Cardiac muscle cell (in vitro differentiated cells and primary cell): ENCODE results near the gene IDUA. TPM values are rescaled to one million over a fixed set of nuclear protein-coding genes. Genes with fewer than 3 reads are reported as not detected.
A peak's percentile ranks its signal among the peaks of the same experiment; 100 is the strongest.

ENCODE experiments used
- DNase-seq, 2 donors: peaks; one replicate each; pipeline versions ENCODE4 v3.0.0 to v3.0.0-alpha.2; 2010 to 2017; ENCODE audit warnings: low read depth in 1 of 2, low spot score in 1 of 2
- H3K27ac ChIP-seq: fragments of 200-600 bp; sonication (generic); 2 replicates; pipeline ENCODE4 v1.5.1; 2016
- H3K27me3 ChIP-seq: fragments of 200-600 bp; sonication (generic); 2 replicates; pipeline ENCODE4 v1.6.0; 2016; ENCODE audit warnings: control low read depth
- H3K36me3 ChIP-seq: fragments of 200-600 bp; sonication (generic); 2 replicates; pipeline ENCODE4 v1.5.1; 2016; ENCODE audit warnings: control low read depth
- H3K4me1 ChIP-seq: fragments of 200-600 bp; sonication (generic); 2 replicates; pipeline ENCODE4 v1.8.1; 2017; ENCODE audit warnings: low read depth, mild to moderate bottlenecking, mixed run types
- H3K4me3 ChIP-seq: fragments of 200-600 bp; sonication (generic); 2 replicates; pipeline ENCODE4 v1.5.1; 2016; ENCODE audit warnings: mild to moderate bottlenecking
- H3K9me3 ChIP-seq: fragments of 200-600 bp; sonication (generic); 2 replicates; pipeline ENCODE4 v1.5.1; 2017; ENCODE audit warnings: low read depth, mild to moderate bottlenecking, control low read depth
- polyA plus RNA-seq: library from polyadenylated mRNA; unstranded; fragments of >200 nt; fragmentation: Nextera tagmentation; extraction: Ambion mirVana; gene quantifications from 2 replicates; pipeline ENCODE4 v1.2.1, GENCODE V29; 2016
- total RNA-seq: library from RNA; depleted of rRNA; stranded (reverse); fragments of >200 nt; gene quantifications from 2 replicates; pipeline ENCODE4 v1.2.3, GENCODE V29; 2016
- TF ChIP-seq, protein P1 (sequence below): IDR thresholded peaks from 2 replicates; pipeline ENCODE4 v1.5.1; 2012; ENCODE audit warnings: low read depth, mild to moderate bottlenecking, low read length

IDUA gene
- total and polyA plus RNA-seq, 2 experiments from 2014 or later, result 13.0 to 29.9 TPM

- Histone ChIP-seq H3K36me3 (no peaks in the 10 kb centered on the region), H3K4me3 (no peak overlapping the region), H3K9me3 (no peaks in the 10 kb centered on the region), H3K4me1 (no peaks in the 10 kb centered on the region), H3K27ac (no peak overlapping the region), H3K27me3 (peaks cover 16% of the 10 kb centered on the region)
- DNase-seq, result no peak
- TF ChIP-seq, protein P1, sequence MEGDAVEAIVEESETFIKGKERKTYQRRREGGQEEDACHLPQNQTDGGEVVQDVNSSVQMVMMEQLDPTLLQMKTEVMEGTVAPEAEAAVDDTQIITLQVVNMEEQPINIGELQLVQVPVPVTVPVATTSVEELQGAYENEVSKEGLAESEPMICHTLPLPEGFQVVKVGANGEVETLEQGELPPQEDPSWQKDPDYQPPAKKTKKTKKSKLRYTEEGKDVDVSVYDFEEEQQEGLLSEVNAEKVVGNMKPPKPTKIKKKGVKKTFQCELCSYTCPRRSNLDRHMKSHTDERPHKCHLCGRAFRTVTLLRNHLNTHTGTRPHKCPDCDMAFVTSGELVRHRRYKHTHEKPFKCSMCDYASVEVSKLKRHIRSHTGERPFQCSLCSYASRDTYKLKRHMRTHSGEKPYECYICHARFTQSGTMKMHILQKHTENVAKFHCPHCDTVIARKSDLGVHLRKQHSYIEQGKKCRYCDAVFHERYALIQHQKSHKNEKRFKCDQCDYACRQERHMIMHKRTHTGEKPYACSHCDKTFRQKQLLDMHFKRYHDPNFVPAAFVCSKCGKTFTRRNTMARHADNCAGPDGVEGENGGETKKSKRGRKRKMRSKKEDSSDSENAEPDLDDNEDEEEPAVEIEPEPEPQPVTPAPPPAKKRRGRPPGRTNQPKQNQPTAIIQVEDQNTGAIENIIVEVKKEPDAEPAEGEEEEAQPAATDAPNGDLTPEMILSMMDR, result no peak
These were observed 4.8 kb downstream of the IDUA start for GRCh38 chr4:991451-992296.

- TF ChIP-seq, protein P1, result no peak
- H3K27me3 ChIP-seq, result peaks cover 24% of the 10 kb centered on the region
- H3K4me1 ChIP-seq, result no peaks in the 10 kb centered on the region
- H3K36me3 ChIP-seq, result no peaks in the 10 kb centered on the region
- DNase-seq, result no peak
- H3K4me3 ChIP-seq, result no peak overlapping the region
- H3K9me3 ChIP-seq, result no peaks in the 10 kb centered on the region
- H3K27ac ChIP-seq, result no peak overlapping the region
These were observed 5.7 kb downstream of the IDUA start for GRCh38 chr4:992297-993110.

DNA sequence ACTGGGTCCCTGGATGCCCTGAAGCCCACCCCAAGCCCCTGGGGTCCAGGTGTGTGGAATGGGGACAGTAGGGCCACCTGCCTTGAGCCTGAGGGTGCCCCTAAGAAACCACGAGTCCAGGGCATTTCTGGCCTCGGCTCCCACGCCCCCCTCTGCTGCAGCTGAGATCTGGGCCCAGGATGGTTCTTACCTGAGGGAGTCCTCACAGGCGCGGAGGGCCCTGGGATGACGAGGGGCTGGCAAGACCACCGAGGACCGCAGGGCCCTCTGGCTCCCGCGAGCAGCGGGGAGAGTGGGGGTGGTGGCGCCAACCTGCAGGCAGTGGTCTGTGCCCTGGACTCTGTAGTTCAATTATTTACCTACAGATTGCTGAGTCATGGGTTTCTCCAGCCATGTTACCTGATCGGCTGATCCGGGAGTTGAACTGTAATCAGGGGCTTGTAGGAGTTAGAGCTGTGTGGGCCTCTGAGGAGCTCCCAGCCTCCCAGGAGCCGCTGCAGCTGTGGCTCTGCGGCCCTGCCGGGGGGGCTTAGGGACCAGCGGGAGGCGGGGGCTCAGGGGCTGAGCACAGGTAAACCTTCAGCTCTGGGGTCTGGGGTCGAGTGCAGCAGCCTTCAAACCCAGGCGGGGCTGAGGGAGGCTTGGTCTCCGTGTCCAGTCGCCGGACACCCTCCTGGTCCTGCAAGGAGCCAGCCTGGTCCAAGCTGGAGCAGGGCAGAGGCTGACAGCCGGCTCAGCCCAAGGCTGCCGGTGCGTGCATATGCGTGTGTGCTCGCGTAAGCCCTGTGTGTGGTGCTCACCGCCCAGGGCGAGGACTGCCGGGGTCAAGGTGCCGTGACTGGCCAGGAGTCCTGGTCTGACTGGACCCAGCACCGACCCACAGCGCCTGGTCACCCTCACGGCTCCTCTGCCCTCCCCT, 6.5 kb downstream of the IDUA start, which contains the start of gene SLC26A1:
Gene SLC26A1 (minus strand): TSS at position 294 of the 919 bp plus-strand sequence. CDS start 1,701 bp downstream, outside the sequence.
- no peak within 1 kb of the TSS for H3K4me3 ChIP-seq
- H3K4me1 ChIP-seq, result no peaks in the 10 kb centered on the region
- peaks cover 33% of the 10 kb centered on the region for H3K27me3 ChIP-seq
- no peak for DNase-seq
- no peaks in the 10 kb centered on the region for H3K9me3 ChIP-seq
- H3K27ac ChIP-seq, result no peak within 1 kb of the TSS
- H3K36me3 ChIP-seq, result no peaks in the 10 kb centered on the region
- TF ChIP-seq, protein P1, result no peak

- H3K9me3 ChIP-seq, result no peaks in the 10 kb centered on the region
- no peaks in the 10 kb centered on the region for H3K36me3 ChIP-seq
- H3K4me3 ChIP-seq, result no peak overlapping the region
- DNase-seq, result no peak
- H3K4me1 ChIP-seq, result no peaks in the 10 kb centered on the region
- TF ChIP-seq, protein P1, result peak; percentile 4
- H3K27ac ChIP-seq, result no peak overlapping the region
- peaks cover 52% of the 10 kb centered on the region for H3K27me3 ChIP-seq
These were observed 8.6 kb downstream of the IDUA start for GRCh38 chr4:995311-996026.
